ENCODE data around the gene HMGB1. TPM values are rescaled to one million over a fixed set of nuclear protein-coding genes. Genes with fewer than 3 reads are reported as not detected.
A peak's percentile ranks its signal among the peaks of the same experiment; 100 is the strongest.

Gene HMGB1
- 475 and 507 TPM in 2 replicates for total RNA-seq (2014; rRNA removed; shearing (Covaris generic))
- polyA plus RNA-seq (2015; cell fraction: cytosol; rRNA removed) = 366 and 403 TPM in 2 replicates
- 860 and 921 TPM in 2 replicates for polyA plus RNA-seq (2015; cell fraction: nucleus; rRNA removed)

- in situ Hi-C loops (cut with HindIII; ENCODE audit: low pct_unique_long_range_greater_than_20kb, low sequenced_read_pairs) = no loop called here
- peak; percentile 100 for DNase-seq (ENCODE audit: low read depth, low spot score)
These were observed at the start of gene HMGB1 for GRCh38 chr13:30465593-30466357. Gene HMGB1 (minus strand): TSS chr13:30465936. CDS start chr13:30463680, 2,256 bp downstream.

- in situ Hi-C loops (cut with HindIII; ENCODE audit: low pct_unique_long_range_greater_than_20kb, low sequenced_read_pairs) = no loop called here
- DNase-seq (ENCODE audit: low read depth, low spot score) = no peak
These were observed 45.2 kb upstream of the HMGB1 start for GRCh38 chr13:30510811-30511371.

GRCh38 chr13:30510091-30510490 is 44.4 kb upstream of the HMGB1 start:
- DNase-seq (ENCODE audit: low read depth, low spot score) = no peak
- in situ Hi-C loops (cut with HindIII; ENCODE audit: low pct_unique_long_range_greater_than_20kb, low sequenced_read_pairs) = no loop called here

- in situ Hi-C loops (cut with HindIII; ENCODE audit: low pct_unique_long_range_greater_than_20kb, low sequenced_read_pairs) = no loop called here
- DNase-seq (ENCODE audit: low read depth, low spot score) = no peak
These were observed 43.7 kb upstream of the HMGB1 start for GRCh38 chr13:30509254-30510050.

GRCh38 chr13:30504081-30504480 is 38.3 kb upstream of the HMGB1 start:
- in situ Hi-C loops (cut with HindIII; ENCODE audit: low pct_unique_long_range_greater_than_20kb, low sequenced_read_pairs) = no loop called here
- no peak for DNase-seq (ENCODE audit: low read depth, low spot score)

GRCh38 chr13:30502237-30502636 is 36.5 kb upstream of the HMGB1 start:
- in situ Hi-C loops (cut with HindIII; ENCODE audit: low pct_unique_long_range_greater_than_20kb, low sequenced_read_pairs) = no loop called here
- no peak for DNase-seq (ENCODE audit: low read depth, low spot score)

- DNase-seq (ENCODE audit: low read depth, low spot score) = no peak
- in situ Hi-C loops (cut with HindIII; ENCODE audit: low pct_unique_long_range_greater_than_20kb, low sequenced_read_pairs) = no loop called here
These were observed 33.6 kb upstream of the HMGB1 start for GRCh38 chr13:30499338-30499737.

- DNase-seq (ENCODE audit: low read depth, low spot score) = no peak
- in situ Hi-C loops (cut with HindIII; ENCODE audit: low pct_unique_long_range_greater_than_20kb, low sequenced_read_pairs) = no loop called here
These were observed 30.4 kb upstream of the HMGB1 start for GRCh38 chr13:30496147-30496546.

- DNase-seq (ENCODE audit: low read depth, low spot score) = no peak
- in situ Hi-C loops (cut with HindIII; ENCODE audit: low pct_unique_long_range_greater_than_20kb, low sequenced_read_pairs) = no loop called here
These were observed 30.0 kb upstream of the HMGB1 start for GRCh38 chr13:30495746-30496145.

GRCh38 chr13:30493658-30494381 is 28.1 kb upstream of the HMGB1 start:
- in situ Hi-C loops (cut with HindIII; ENCODE audit: low pct_unique_long_range_greater_than_20kb, low sequenced_read_pairs) = no loop called here
- DNase-seq (ENCODE audit: low read depth, low spot score) = no peak

GRCh38 chr13:30487075-30487470 is 21.3 kb upstream of the HMGB1 start:
- in situ Hi-C loops (cut with HindIII; ENCODE audit: low pct_unique_long_range_greater_than_20kb, low sequenced_read_pairs) = no loop called here

GRCh38 chr13:30486230-30487074 is 20.7 kb upstream of the HMGB1 start:
- in situ Hi-C loops (cut with HindIII; ENCODE audit: low pct_unique_long_range_greater_than_20kb, low sequenced_read_pairs) = no loop called here
- no peak for DNase-seq (ENCODE audit: low read depth, low spot score)

More at GRCh38 chr13:30487075-30487470, 21.3 kb upstream of the HMGB1 start:
- DNase-seq (ENCODE audit: low read depth, low spot score) = no peak

GRCh38 chr13:30481241-30481760 is 15.6 kb upstream of the HMGB1 start:
- in situ Hi-C loops (cut with HindIII; ENCODE audit: low pct_unique_long_range_greater_than_20kb, low sequenced_read_pairs) = no loop called here
- DNase-seq (ENCODE audit: low read depth, low spot score) = no peak

GRCh38 chr13:30480292-30480950 is 14.7 kb upstream of the HMGB1 start:
- in situ Hi-C loops (cut with HindIII; ENCODE audit: low pct_unique_long_range_greater_than_20kb, low sequenced_read_pairs) = no loop called here
- no peak for DNase-seq (ENCODE audit: low read depth, low spot score)

GRCh38 chr13:30479883-30480219 is 14.1 kb upstream of the HMGB1 start:
- DNase-seq (ENCODE audit: low read depth, low spot score) = no peak
- in situ Hi-C loops (cut with HindIII; ENCODE audit: low pct_unique_long_range_greater_than_20kb, low sequenced_read_pairs) = no loop called here

- in situ Hi-C loops (cut with HindIII; ENCODE audit: low pct_unique_long_range_greater_than_20kb, low sequenced_read_pairs) = no loop called here
- DNase-seq (ENCODE audit: low read depth, low spot score) = no peak
These were observed 13.6 kb upstream of the HMGB1 start for GRCh38 chr13:30479154-30479882.

All from SK-MEL-5 (cell line).